GOT3 (cell line): ENCODE data around the gene ARL13B.
"Not testable (repeated sequence)": the region's sequence is repeated elsewhere in the genome, so short reads cannot be mapped to it uniquely, and the experiment has no call there.

ENCODE experiments used
- DNase-seq: peaks from one replicate; lab custom pipeline; 2025; ENCODE audit warnings: mixed read lengths; lab: John Stamatoyannopoulos, UW

The ARL13B gene

GRCh38 chr3:93994056-93994455 is 14.1 kb downstream of the ARL13B start:
- DNase-seq = no peak

- DNase-seq = no peak
Observed at GRCh38 chr3:94001191-94001590, 21.2 kb downstream of the ARL13B start.

GRCh38 chr3:94001827-94002495 is 22.0 kb downstream of the ARL13B start:
- DNase-seq = no peak

GRCh38 chr3:94004301-94004910 is 24.5 kb downstream of the ARL13B start:
- DNase-seq = no peak

GRCh38 chr3:94008253-94008652 is 28.3 kb downstream of the ARL13B start:
- no peak for DNase-seq

- no peak for DNase-seq
Observed at GRCh38 chr3:94009608-94010007, 29.7 kb downstream of the ARL13B start.

- DNase-seq = no peak
Observed at GRCh38 chr3:94011233-94011711, 31.3 kb downstream of the ARL13B start.

GRCh38 chr3:94012185-94012584 is 32.2 kb downstream of the ARL13B start:
- no peak for DNase-seq

- no peak for DNase-seq
Observed at GRCh38 chr3:94015025-94015424, 35.1 kb downstream of the ARL13B start.

GRCh38 chr3:94019659-94020058 is 39.7 kb downstream of the ARL13B start:
- no peak for DNase-seq

- no peak for DNase-seq
Observed at GRCh38 chr3:94020293-94020692, 40.3 kb downstream of the ARL13B start.

- no peak for DNase-seq
Observed at GRCh38 chr3:94024385-94024784, 44.4 kb downstream of the ARL13B start.

- DNase-seq = no peak
Observed at GRCh38 chr3:94026623-94027022, 46.7 kb downstream of the ARL13B start.

- no peak for DNase-seq
Observed at GRCh38 chr3:94028093-94028837, 48.3 kb downstream of the ARL13B start, which contains the start of gene STX19. Gene STX19, minus strand, starts transcription at chr3:94028597. Its CDS starts 13,328 bp downstream, at chr3:94015269.

GRCh38 chr3:94036909-94037507 is 57.1 kb downstream of the ARL13B start:
- no peak for DNase-seq

GRCh38 chr3:94043285-94043684 is 63.3 kb downstream of the ARL13B start:
- DNase-seq = no peak

- not testable (repeated sequence) for DNase-seq
Observed at GRCh38 chr3:94044100-94044936, 64.4 kb downstream of the ARL13B start.

- DNase-seq = no peak
Observed at GRCh38 chr3:94046533-94046932, 66.6 kb downstream of the ARL13B start.

- DNase-seq = no peak
Observed at GRCh38 chr3:94049267-94049666, 69.3 kb downstream of the ARL13B start.

- DNase-seq = no peak
Observed at GRCh38 chr3:94050546-94050945, 70.6 kb downstream of the ARL13B start.

GRCh38 chr3:94061297-94061696 is 81.3 kb downstream of the ARL13B start:
- no peak for DNase-seq
